K562 (cell line): Measurements from ENCODE around the gene DNAJC6. TPM values are rescaled to one million over a fixed set of nuclear protein-coding genes. Genes with fewer than 3 reads are reported as not detected.

Experiments
- ATAC-seq: fragments of 200-7000 bp; cut with Tn5 transposase; 3 replicates; pipeline ENCODE4 v1.9.1; 2020; ENCODE audit warnings: moderate library complexity
- BruUV-seq: library from RNA; stranded (reverse); fragments of 400-500 nt; replicated peaks from 2 replicates; lab custom pipeline; 2021; lab: Mats Ljungman, UMichigan
- CTCF ChIA-PET: fragments of 300-600 bp; formaldehyde crosslinking; extraction: SDS; loops from one replicate; lab custom pipeline; 2021; ENCODE audit warnings: low intra/inter-chr PET ratio; lab: Yijun Ruan, JAX
- POLR2A ChIA-PET: fragments of 300-600, 350-650 bp; sonication (Branson Sonifier 250); formaldehyde crosslinking; extraction: SDS; loops from one replicate; lab custom pipeline; 2021; ENCODE audit warnings: antibody characterized with exemption, inconsistent platforms; lab: Yijun Ruan, JAX
- DNase-seq, 4 experiments: peaks; one replicate each; pipeline versions ENCODE4 v3.0.0 to v3.0.0-alpha.2; 2011 to 2018; ENCODE audit warnings: low spot score in 3 of 4, mixed read lengths in 3 of 4; ENCODE audit errors: extremely low read depth in 1 of 4
- FAIRE-seq: peaks from 2 replicates; lab custom pipeline; 2011; peaks lifted over from hg19 to GRCh38; lab: Jason Lieb, UNC
- H2AFZ ChIP-seq: 2 replicates; pipeline ENCODE4 v1.6.0; 2011; ENCODE audit warnings: low read depth, low read length, control low read depth, inconsistent platforms
- H3K27ac ChIP-seq: fragments of 200-600 bp; 3 replicates; pipeline ENCODE4 v1.8.0; 2011; ENCODE audit warnings: low read depth, mild to moderate bottlenecking, control low read depth, inconsistent platforms, low read length, moderate library complexity, mixed read lengths; ENCODE audit errors: extremely low read depth
- H3K27me3 ChIP-seq, 2 experiments: fragments of 300-600 bp in 1 of 2; 2 replicates in 1 of 2; 3 replicates in 1 of 2; pipeline versions ENCODE4 v1.6.0 to v1.8.0; 2011; ENCODE audit warnings: inconsistent platforms in 2 of 2, low read length in 2 of 2, mild to moderate bottlenecking in 1 of 2, mixed read lengths in 1 of 2, moderate library complexity in 1 of 2; ENCODE audit not compliant: control insufficient read depth in 2 of 2, insufficient read depth in 2 of 2
- H3K36me3 ChIP-seq: fragments of 300-600 bp; 3 replicates; pipeline ENCODE4 v1.8.0; 2011; ENCODE audit warnings: mild to moderate bottlenecking, low read length, inconsistent platforms; ENCODE audit not compliant: control insufficient read depth, insufficient read depth
- H3K4me1 ChIP-seq, 2 experiments: fragments of 200-600 bp in 1 of 2; replicated peaks in 1 of 2; 2 replicates in 1 of 2; 3 replicates in 1 of 2; pipeline versions ENCODE4 v1.5.1 to v1.8.0; 2011; ENCODE audit warnings: inconsistent platforms in 2 of 2, low read length in 2 of 2, mild to moderate bottlenecking in 1 of 2, mixed read lengths in 1 of 2, moderate library complexity in 1 of 2; ENCODE audit not compliant: control insufficient read depth in 2 of 2, insufficient read depth in 2 of 2
- H3K4me2 ChIP-seq: 2 replicates; pipeline ENCODE4 v1.6.1; 2011; ENCODE audit warnings: low read length, control low read depth, inconsistent platforms, mixed read lengths; ENCODE audit not compliant: insufficient read depth
- H3K4me3 ChIP-seq: fragments of 200-600 bp; sonication (generic), shearing (Covaris generic); 2 replicates; pipeline ENCODE4 v1.5.1; 2016; ENCODE audit warnings: control low read depth, inconsistent platforms
- H3K79me2 ChIP-seq: fragments of 200-600 bp; 3 replicates; pipeline ENCODE4 v1.8.0; 2011; ENCODE audit warnings: low read length, inconsistent platforms; ENCODE audit not compliant: control insufficient read depth, insufficient read depth
- H3K9ac ChIP-seq, 2 experiments: 2 replicates each; pipeline versions ENCODE4 v1.6.0 to v1.6.1; 2011; ENCODE audit warnings: low read depth in 2 of 2, low read length in 2 of 2, control low read depth in 1 of 2, inconsistent platforms in 1 of 2, mild to moderate bottlenecking in 1 of 2, mixed read lengths in 1 of 2; ENCODE audit not compliant: insufficient read depth in 1 of 2
- H3K9me1 ChIP-seq: one replicate; pipeline ENCODE4 v1.6.0; 2011; ENCODE audit warnings: inconsistent platforms, mild to moderate bottlenecking, low read length, moderate library complexity; ENCODE audit not compliant: control insufficient read depth, insufficient read depth
- H3K9me3 ChIP-seq: replicated peaks from 2 replicates; pipeline ENCODE4 v1.5.1; 2011; ENCODE audit warnings: low read depth, low read length, inconsistent platforms; ENCODE audit not compliant: control insufficient read depth, insufficient read depth
- H4K20me1 ChIP-seq: replicated peaks from 2 replicates; pipeline ENCODE4 v1.6.1; 2011; ENCODE audit warnings: low read length, inconsistent platforms, mixed read lengths; ENCODE audit not compliant: control insufficient read depth, insufficient read depth
- DLX4 ChIP-seq: fragments of 250-450 bp; sonication (Bioruptor Pico); IDR thresholded peaks from 2 replicates; pipeline ENCODE4 v1.6.1; 2021; ENCODE audit warnings: mild to moderate bottlenecking
- ESRRB ChIP-seq: fragments of 250-450 bp; sonication (Bioruptor Pico); IDR thresholded peaks from 2 replicates; pipeline ENCODE4 v1.5.0; 2020; ENCODE audit warnings: mild to moderate bottlenecking, moderate library complexity, borderline replicate concordance
- EWSR1 ChIP-seq: fragments of 450-650 bp; IDR thresholded peaks from 2 replicates; pipeline ENCODE4 v1.6.1; 2018; ENCODE audit warnings: borderline replicate concordance, mild to moderate bottlenecking, low read depth, moderate library complexity; ENCODE audit not compliant: partially characterized antibody
- GATA2 ChIP-seq: sonication (generic); formaldehyde crosslinking; IDR thresholded peaks from 2 replicates; pipeline ENCODE4 v1.4.0; 2020; ENCODE audit warnings: mild to moderate bottlenecking, missing genetic modification reagents
- KDM5B ChIP-seq: fragments of 200-600 bp; sonication (generic); IDR thresholded peaks from 2 replicates; pipeline ENCODE4 v1.6.1; 2012; ENCODE audit warnings: low read depth, mild to moderate bottlenecking, moderate library complexity, low read length, control low read depth, inconsistent platforms; ENCODE audit not compliant: insufficient replicate concordance
- POLR2AphosphoS2 ChIP-seq: IDR thresholded peaks from 2 replicates; pipeline ENCODE4 v1.6.1; 2012; ENCODE audit warnings: low read length, improper control_type of control experiment
- TFAM ChIP-seq: fragments of 250-450 bp; sonication (Bioruptor Pico); conservative IDR thresholded peaks from 2 replicates; pipeline ENCODE4 v1.5.0; 2021; ENCODE audit warnings: mild to moderate bottlenecking, moderate library complexity
- ZBTB34 ChIP-seq: fragments of 250-450 bp; sonication (Bioruptor Pico); IDR thresholded peaks from 2 replicates; pipeline ENCODE4 v1.8.0; 2021; ENCODE audit warnings: mild to moderate bottlenecking, moderate library complexity
- ZNF764 ChIP-seq: fragments of 250-450 bp; sonication (Bioruptor Pico); IDR thresholded peaks from 2 replicates; pipeline ENCODE4 v1.4.0; 2020; ENCODE audit warnings: low read depth, mild to moderate bottlenecking, moderate library complexity
- WGBS: fragments of 100-300 bp; shearing (Covaris generic); methylation state at CpG from one replicate; pipeline ENCODE4 v1.1.6; 2016; ENCODE audit warnings: low coverage, mixed read lengths; ENCODE audit not compliant: insufficient coverage; ENCODE audit errors: missing lambda C conversion rate; 5-methylcytosine and 5-hydroxymethylcytosine counted together
- in situ Hi-C: fragments of 300-500 bp; cut with MboI; formaldehyde crosslinking; loops from 4 replicates; pipeline ENCODE4 v1.15.0; 2018; ENCODE audit warnings: inconsistent platforms, mixed read lengths
- intact Hi-C: fragments of 100-400 bp; cut with micrococcal nuclease; formaldehyde crosslinking; loops from 2 replicates; pipeline ENCODE4 v1.14.2; 2022
- polyA plus RNA-seq, 8 experiments: library from polyadenylated mRNA; depleted of rRNA in 4 of 8; stranded (reverse) in 5 of 8; unstranded in 3 of 8; fragments of >200 nt; fragmentation: Nextera tagmentation in 2 of 8; fragmentation: Illumina TruSeq in 1 of 8; extraction: Ambion mirVana in 2 of 8; extraction: Trizol in 1 of 8; gene quantifications; 2 replicates each; pipeline versions ENCODE4 v1.2.1 to v1.2.3, GENCODE V29; 2011 to 2014; ENCODE audit warnings: inconsistent platforms in 1 of 8, missing spikeins in 1 of 8
- total RNA-seq, 7 experiments: library from RNA; depleted of rRNA in 6 of 7; stranded (reverse); fragments of >200 nt in 6 of 7; fragmentation: Illumina TruSeq in 2 of 7; extraction: Trizol in 2 of 7; gene quantifications; 2 replicates each; pipeline versions ENCODE4 v1.2.1 to v1.2.3, GENCODE V29; 2011 to 2021; ENCODE audit warnings: low replicate concordance in 1 of 7

Gene DNAJC6
- total and polyA plus RNA-seq, 9 of the 15 experiments (the other 6 are each of a cell fraction or from before 2014, with no cell fraction given): 6.7 to 78.7 (median 28.0) TPM

- intact Hi-C loops: no loop called here
- Histone ChIP-seq H3K79me2 (peaks cover 86% of the 10 kb centered on the region), H3K4me2 (no peak overlapping the region), H3K9me1 (no peaks in the 10 kb centered on the region), H3K27me3 (no peaks in the 10 kb centered on the region), H3K27ac (no peak overlapping the region), H3K4me1 (no peaks in the 10 kb centered on the region), H3K36me3 (peaks cover 24% of the 10 kb centered on the region; the same call in 2 of the 3 replicates), H3K9ac (0 out of 4 replicates have a peak overlapping the region, but pooled peaks of 1 of the 2 experiments have one; percentile 40), H2AFZ (no peak overlapping the region), H3K9me3 (no peaks in the 10 kb centered on the region), H4K20me1 (no peaks in the 10 kb centered on the region), H3K4me3 (no peak overlapping the region)
- POLR2A ChIA-PET: interaction anchor here (0.8 to 1.7 kb wide), 5 partner anchors 9 to 118 kb away, joined by 3 to 4 read pairs (median 3); no protein-coding TSS in a partner anchor
- BruUV-seq: no TSS peak
- DNase-seq: no peak
- 88% methylated on average over 7 of the region's 7 CpGs for WGBS
- peak; percentile 19; the same call in 2 of the 3 replicates for ATAC-seq
- FAIRE-seq: no peak
- in situ Hi-C loops: no loop called here
- TF ChIP-seq EWSR1 (no peak), POLR2AphosphoS2 (no peak)
- CTCF ChIA-PET: no interaction called here
Measured at GRCh38 chr1:65355031-65355712, 45.8 kb downstream of the DNAJC6 start.

- POLR2A ChIA-PET: interaction anchor here (0.6 kb wide), 1 partner anchor 125 kb away, joined by 4 read pairs; no protein-coding TSS in a partner anchor
- H2AFZ ChIP-seq: no peak overlapping the region
- no peaks in the 10 kb centered on the region for H3K9me3 ChIP-seq
- no peak overlapping the region for H3K4me2 ChIP-seq
- H3K36me3 ChIP-seq: peaks cover 17% of the 10 kb centered on the region; the same call in 2 of the 3 replicates
- FAIRE-seq: no peak
- in situ Hi-C loops (no loop called here), intact Hi-C loops (no loop called here)
- H3K27me3 ChIP-seq: no peaks in the 10 kb centered on the region
- no peak for DNase-seq
- WGBS: 91% methylated on average over 6 of the region's 6 CpGs
- H3K4me3 ChIP-seq: no peak overlapping the region
- no peaks in the 10 kb centered on the region for H3K9me1 ChIP-seq
- H3K79me2 ChIP-seq: peaks cover 85% of the 10 kb centered on the region
- no peak overlapping the region for H3K27ac ChIP-seq
- no peak overlapping the region for H3K9ac ChIP-seq
- no peaks in the 10 kb centered on the region for H3K4me1 ChIP-seq
- BruUV-seq: no TSS peak
- ATAC-seq: no peak
- H4K20me1 ChIP-seq: 0 out of 2 replicates have a peak, but pooled peaks cover 4% of the 10 kb centered on the region
- CTCF ChIA-PET: no interaction called here
- TF ChIP-seq ZNF764 (no peak), ZBTB34 (no peak), ESRRB (CRISPR knock-in tag) (no peak), GATA2 (no peak), KDM5B (no peak), DLX4 (CRISPR knock-in tag) (no peak), TFAM (no peak)
Measured at GRCh38 chr1:65357291-65357960, 48.1 kb downstream of the DNAJC6 start.
